ENCODE results near the gene HSD11B1L. TPM values are rescaled to one million over a fixed set of nuclear protein-coding genes. Genes with fewer than 3 reads are reported as not detected.
"Not testable (repeated sequence)": the region's sequence is repeated elsewhere in the genome, so short reads cannot be mapped to it uniquely, and the experiment has no call there.

The HSD11B1L gene
- total and polyA plus RNA-seq, 2 donors (not counting 3 experiments of a cell fraction or from before 2014, with no cell fraction given), result 4.4 to 9.1 TPM

- DNase-seq (ENCODE audit: low read depth, low spot score) (no peak), FAIRE-seq (no peak)
- CTCF ChIA-PET, result interaction anchor here (0.6 to 1.8 kb wide), 9 partner anchors 8 to 116 kb away, joined by 3 to 11 read pairs (median 4); partner anchors contain the start of genes CATSPERD, LONP1, SAFB and SAFB2
- Histone ChIP-seq H3K79me2 (ENCODE audit: control insufficient read depth, insufficient read depth, low read length) (peaks cover 25% of the 10 kb centered on the region), H3K9ac (replicated peaks; ENCODE audit: extremely low read depth, insufficient read depth, low read length) (no peak overlapping the region), H3K4me3 (replicated peaks in 1 of 3; ENCODE audit: insufficient read depth in 1 of 3, low read depth in 1 of 3, low read length in 3 of 3) (peak overlapping the region in 1 of 3 experiments; percentile 49), H3K27me3 (ENCODE audit: control insufficient read depth in 2 of 2, insufficient read depth in 2 of 2, low read length in 2 of 2) (no peaks in the 10 kb centered on the region), H4K20me1 (replicated peaks; ENCODE audit: control insufficient read depth, extremely low read depth, insufficient read depth, low read length) (no peaks in the 10 kb centered on the region), H3K9me3 (replicated peaks; ENCODE audit: control insufficient read depth, insufficient read depth, low read length) (no peaks in the 10 kb centered on the region), H2AFZ (ENCODE audit: low read depth, low read length) (peak overlapping the region; percentile 92), H3K27ac (ENCODE audit: insufficient read depth, low read depth, low read length) (no peak overlapping the region), H3K4me1 (ENCODE audit: control insufficient read depth, extremely low read depth, insufficient read depth, low read length) (peaks cover 8% of the 10 kb centered on the region), H3K4me2 (ENCODE audit: insufficient read depth, low read length) (no peak overlapping the region), H3K36me3 (ENCODE audit: control insufficient read depth in 2 of 2, extremely low read depth in 1 of 2, insufficient read depth in 2 of 2, low read length in 2 of 2) (peaks cover 8 to 9% of the 10 kb centered on the region in 2 experiments), H3K9me1 (replicated peaks; ENCODE audit: control insufficient read depth, extremely low read depth, insufficient read depth, low read length) (no peaks in the 10 kb centered on the region)
- intact Hi-C loops (cut with micrococcal nuclease), result no loop called here
- POLR2A ChIA-PET, result interaction anchor here (0.7 kb wide), 3 partner anchors 8 to 24 kb away, joined by 3 to 5 read pairs (median 5); no protein-coding TSS in a partner anchor
- TF ChIP-seq POLR2AphosphoS5 (IDR thresholded peaks at IDR 0.05; ENCODE audit: insufficient read depth, low read depth, low read length) (no peak), CTCF (IDR thresholded peaks at IDR 0.05; ENCODE audit: extremely low read depth in 1 of 2, insufficient read depth in 1 of 2, low read depth in 1 of 2, low read length in 2 of 2) (no peak), MAX (IDR thresholded peaks at IDR 0.05; ENCODE audit: insufficient read depth, insufficient read length) (no peak), JUN (IDR thresholded peaks at IDR 0.05; ENCODE audit: borderline replicate concordance, insufficient read depth, insufficient read length, low read depth) (no peak), MYC (IDR thresholded peaks at IDR 0.05; ENCODE audit: low read depth, low read length) (no peak), EZH2 (IDR thresholded peaks at IDR 0.05; ENCODE audit: borderline replicate concordance, low read depth, low read length, severe bottlenecking) (no peak), POLR2A (IDR thresholded peaks at IDR 0.05; ENCODE audit: low read depth, low read length) (no peak), GATA2 (IDR thresholded peaks at IDR 0.05; ENCODE audit: insufficient read depth, insufficient read length, low read depth, low read length) (no peak), FOS (IDR thresholded peaks at IDR 0.05; ENCODE audit: borderline replicate concordance, insufficient read depth, low read length) (no peak)
- dilution Hi-C loops (cut with MboI; ENCODE audit: extremely low pct_ligation_motif_present, low sequenced_read_pairs), result no loop called here
- BruUV-seq (replicated peaks), result no TSS peak
Measured at GRCh38 chr19:5687360-5688198, 6.8 kb downstream of the HSD11B1L start.

GRCh38 chr19:5688262-5688881, 7.5 kb downstream of the HSD11B1L start:
- dilution Hi-C loops (cut with MboI; ENCODE audit: extremely low pct_ligation_motif_present, low sequenced_read_pairs); DNase-seq (ENCODE audit: low read depth, low spot score); H3K9me3 ChIP-seq (replicated peaks; ENCODE audit: control insufficient read depth, insufficient read depth, low read length); H3K4me1 ChIP-seq (ENCODE audit: control insufficient read depth, extremely low read depth, insufficient read depth, low read length); H3K27ac ChIP-seq (ENCODE audit: insufficient read depth, low read depth, low read length); H3K9me1 ChIP-seq (replicated peaks; ENCODE audit: control insufficient read depth, extremely low read depth, insufficient read depth, low read length); H2AFZ ChIP-seq (ENCODE audit: low read depth, low read length); FAIRE-seq; H3K9ac ChIP-seq (replicated peaks; ENCODE audit: extremely low read depth, insufficient read depth, low read length); H3K4me3 ChIP-seq (replicated peaks in 1 of 3; ENCODE audit: insufficient read depth in 1 of 3, low read depth in 1 of 3, low read length in 3 of 3); H4K20me1 ChIP-seq (replicated peaks; ENCODE audit: control insufficient read depth, extremely low read depth, insufficient read depth, low read length); POLR2A ChIA-PET; intact Hi-C loops (cut with micrococcal nuclease); H3K4me2 ChIP-seq (ENCODE audit: insufficient read depth, low read length); BruUV-seq (replicated peaks); H3K27me3 ChIP-seq (ENCODE audit: control insufficient read depth in 2 of 2, insufficient read depth in 2 of 2, low read length in 2 of 2): not testable (repeated sequence)
- peaks cover 33% of the 10 kb centered on the region for H3K79me2 ChIP-seq (ENCODE audit: control insufficient read depth, insufficient read depth, low read length)
- CTCF ChIA-PET, result interaction anchor here (1.8 kb wide), 2 partner anchors 23 to 66 kb away, joined by 4 to 10 read pairs; partner anchors contain the start of genes SAFB and SAFB2
- H3K36me3 ChIP-seq (ENCODE audit: control insufficient read depth in 2 of 2, extremely low read depth in 1 of 2, insufficient read depth in 2 of 2, low read length in 2 of 2), result peaks cover 8 to 17% of the 10 kb centered on the region in 2 experiments

Data from endothelial cell of umbilical vein (primary cell).